Muscle layer of colon (tissue), 2 donors: ENCODE data around the gene ACTR1A.
"Not testable (repeated sequence)": the region's sequence is repeated elsewhere in the genome, so short reads cannot be mapped to it uniquely, and the experiment has no call there.

Experiments
- H3K27ac ChIP-seq: one replicate; pipeline ENCODE4 v1.7.0; 2013; ENCODE audit warnings: low read depth, mild to moderate bottlenecking, low read length, moderate library complexity
- H3K27me3 ChIP-seq, 2 donors: one replicate each; pipeline ENCODE4 v1.7.0; 2013; ENCODE audit warnings: low read length in 2 of 2, mild to moderate bottlenecking in 2 of 2; ENCODE audit not compliant: insufficient read depth in 2 of 2, control insufficient read depth in 1 of 2
- H3K36me3 ChIP-seq: one replicate; pipeline ENCODE4 v1.7.0; 2013; ENCODE audit warnings: mild to moderate bottlenecking, low read length; ENCODE audit not compliant: insufficient read depth
- H3K4me1 ChIP-seq: one replicate; pipeline ENCODE4 v1.7.0; 2013; ENCODE audit warnings: mild to moderate bottlenecking, low read length; ENCODE audit not compliant: insufficient read depth
- H3K4me3 ChIP-seq, 2 donors: one replicate each; pipeline ENCODE4 v1.7.0; 2013; ENCODE audit warnings: low read length in 2 of 2, low read depth in 1 of 2, mild to moderate bottlenecking in 1 of 2, moderate library complexity in 1 of 2
- H3K9ac ChIP-seq: one replicate; pipeline ENCODE4 v1.7.0; 2013; ENCODE audit warnings: low read length
- H3K9me3 ChIP-seq: one replicate; pipeline ENCODE4 v1.7.0; 2013; ENCODE audit warnings: mild to moderate bottlenecking, low read length
- donor health status: abdominal sarcoma.
- donor health status: Adenocarcinoma of cecum.

Gene ACTR1A

GRCh38 chr10:102500686-102501085 is 1.8 kb downstream of the ACTR1A start:
- Histone ChIP-seq H3K4me1 (peaks cover 34% of the 10 kb centered on the region), H3K9ac (peak overlapping the region; percentile 65), H3K27ac (peak overlapping the region; percentile 45), H3K4me3 (peak overlapping the region in 1 of 2 donors; percentile 100)
- not testable (repeated sequence) for H3K9me3 ChIP-seq, H3K27me3 ChIP-seq, H3K36me3 ChIP-seq

- peaks cover 28% of the 10 kb centered on the region for H3K4me1 ChIP-seq
- H3K9ac ChIP-seq: no peak overlapping the region
- H3K9me3 ChIP-seq: no peaks in the 10 kb centered on the region
- H3K27ac ChIP-seq: no peak overlapping the region
- H3K36me3 ChIP-seq: no peaks in the 10 kb centered on the region
- H3K27me3 ChIP-seq: no peaks in the 10 kb centered on the region
- H3K4me3 ChIP-seq: no peak overlapping the region
Observed at GRCh38 chr10:102499356-102499755, 3.2 kb downstream of the ACTR1A start.

GRCh38 chr10:102497545-102497944 is 5.0 kb downstream of the ACTR1A start:
- Histone ChIP-seq H3K27ac (no peak overlapping the region), H3K9me3 (no peaks in the 10 kb centered on the region), H3K36me3 (peaks cover under 1% of the 10 kb centered on the region), H3K27me3 (no peaks in the 10 kb centered on the region), H3K9ac (no peak overlapping the region), H3K4me3 (no peak overlapping the region), H3K4me1 (peaks cover 35% of the 10 kb centered on the region)

- Histone ChIP-seq H3K27me3 (no peaks in the 10 kb centered on the region), H3K36me3 (peaks cover 12% of the 10 kb centered on the region), H3K9me3 (no peaks in the 10 kb centered on the region), H3K4me1 (peaks cover 28% of the 10 kb centered on the region), H3K9ac (peak overlapping the region; percentile 41), H3K4me3 (no peak overlapping the region), H3K27ac (peak overlapping the region; percentile 47)
Observed at GRCh38 chr10:102493771-102494170, 8.7 kb downstream of the ACTR1A start.

- Histone ChIP-seq H3K4me3 (no peak overlapping the region), H3K27me3 (no peaks in the 10 kb centered on the region), H3K27ac (peak overlapping the region; percentile 47), H3K36me3 (peaks cover 20% of the 10 kb centered on the region), H3K4me1 (peaks cover 21% of the 10 kb centered on the region), H3K9me3 (no peaks in the 10 kb centered on the region), H3K9ac (peak overlapping the region; percentile 41)
Observed at GRCh38 chr10:102492983-102493382, 9.5 kb downstream of the ACTR1A start.

- Histone ChIP-seq H3K4me3 (no peak overlapping the region), H3K9ac (no peak overlapping the region), H3K27ac (peak overlapping the region; percentile 47), H3K27me3 (no peaks in the 10 kb centered on the region), H3K4me1 (peaks cover 21% of the 10 kb centered on the region), H3K36me3 (peaks cover 25% of the 10 kb centered on the region), H3K9me3 (no peaks in the 10 kb centered on the region)
Observed at GRCh38 chr10:102492344-102492939, 10.1 kb downstream of the ACTR1A start.

- Histone ChIP-seq H3K9ac (no peak overlapping the region), H3K36me3 (peaks cover 37% of the 10 kb centered on the region), H3K27me3 (no peaks in the 10 kb centered on the region), H3K4me3 (no peak overlapping the region), H3K27ac (no peak overlapping the region), H3K9me3 (no peaks in the 10 kb centered on the region), H3K4me1 (peaks cover 21% of the 10 kb centered on the region)
Observed at GRCh38 chr10:102491136-102491535, 11.4 kb downstream of the ACTR1A start.

- H3K4me1 ChIP-seq: no peaks in the 10 kb centered on the region
- no peaks in the 10 kb centered on the region for H3K9me3 ChIP-seq
- H3K36me3 ChIP-seq: peaks cover 92% of the 10 kb centered on the region
- H3K4me3 ChIP-seq: no peak overlapping the region
- H3K27me3 ChIP-seq: no peaks in the 10 kb centered on the region
- no peak overlapping the region for H3K27ac ChIP-seq
- no peak overlapping the region for H3K9ac ChIP-seq
Observed at GRCh38 chr10:102485093-102485784, 17.3 kb downstream of the ACTR1A start.

- no peaks in the 10 kb centered on the region for H3K27me3 ChIP-seq
- no peak overlapping the region for H3K4me3 ChIP-seq
- no peak overlapping the region for H3K27ac ChIP-seq
- H3K36me3 ChIP-seq: peaks cover 99% of the 10 kb centered on the region
- no peaks in the 10 kb centered on the region for H3K9me3 ChIP-seq
- H3K9ac ChIP-seq: no peak overlapping the region
- H3K4me1 ChIP-seq: no peaks in the 10 kb centered on the region
Observed at GRCh38 chr10:102484021-102484420, 18.5 kb downstream of the ACTR1A start.

- H3K36me3 ChIP-seq: peaks cover 65% of the 10 kb centered on the region
- no peaks in the 10 kb centered on the region for H3K27me3 ChIP-seq
- H3K4me1 ChIP-seq: no peaks in the 10 kb centered on the region
- no peak overlapping the region for H3K9ac ChIP-seq
- no peak overlapping the region for H3K27ac ChIP-seq
- H3K9me3 ChIP-seq: no peaks in the 10 kb centered on the region
- no peak overlapping the region for H3K4me3 ChIP-seq
Observed at GRCh38 chr10:102480396-102480795, 22.1 kb downstream of the ACTR1A start.

- H3K27me3 ChIP-seq: no peaks in the 10 kb centered on the region
- H3K36me3 ChIP-seq: peaks cover 57% of the 10 kb centered on the region
Observed at GRCh38 chr10:102479651-102480050, 22.9 kb downstream of the ACTR1A start.

More at GRCh38 chr10:102479651-102480050, 22.9 kb downstream of the ACTR1A start:
- no peaks in the 10 kb centered on the region for H3K9me3 ChIP-seq
- H3K9ac ChIP-seq: no peak overlapping the region
- H3K4me1 ChIP-seq: no peaks in the 10 kb centered on the region
- no peak overlapping the region for H3K4me3 ChIP-seq
- no peak overlapping the region for H3K27ac ChIP-seq
